WTC11 (cell line): ENCODE measurements around the gene CACNA2D1.

ENCODE experiments used
- ETV6 ChIP-seq: sonication (generic); formaldehyde crosslinking; IDR thresholded peaks from 2 replicates; pipeline ENCODE4 v1.8.1; 2022; ENCODE audit warnings: mild to moderate bottlenecking, missing genetic modification reagents
- NFYB ChIP-seq: sonication (generic); formaldehyde crosslinking; conservative IDR thresholded peaks from 2 replicates; pipeline ENCODE4 v1.8.0; 2022; ENCODE audit warnings: low read depth, missing genetic modification reagents
- TP53 ChIP-seq: sonication (generic); formaldehyde crosslinking; IDR thresholded peaks from 2 replicates; pipeline ENCODE4 v1.8.1; 2023; ENCODE audit warnings: mild to moderate bottlenecking, missing genetic modification reagents
- ZNF121 ChIP-seq: sonication (generic); formaldehyde crosslinking; IDR thresholded peaks from 2 replicates; pipeline ENCODE4 v1.8.0; 2023; ENCODE audit warnings: missing genetic modification reagents
- TF ChIP-seq, protein P1 (sequence below): fragments of 200-600 bp; IDR thresholded peaks from 2 replicates; pipeline ENCODE4 v1.8.0; 2022; ENCODE audit warnings: antibody characterized with exemption
- TF ChIP-seq, protein P2 (sequence below): sonication (generic); formaldehyde crosslinking; IDR thresholded peaks from 2 replicates; pipeline ENCODE4 v1.8.1; 2023; ENCODE audit warnings: mild to moderate bottlenecking, missing genetic modification reagents, moderate library complexity

DNA sequence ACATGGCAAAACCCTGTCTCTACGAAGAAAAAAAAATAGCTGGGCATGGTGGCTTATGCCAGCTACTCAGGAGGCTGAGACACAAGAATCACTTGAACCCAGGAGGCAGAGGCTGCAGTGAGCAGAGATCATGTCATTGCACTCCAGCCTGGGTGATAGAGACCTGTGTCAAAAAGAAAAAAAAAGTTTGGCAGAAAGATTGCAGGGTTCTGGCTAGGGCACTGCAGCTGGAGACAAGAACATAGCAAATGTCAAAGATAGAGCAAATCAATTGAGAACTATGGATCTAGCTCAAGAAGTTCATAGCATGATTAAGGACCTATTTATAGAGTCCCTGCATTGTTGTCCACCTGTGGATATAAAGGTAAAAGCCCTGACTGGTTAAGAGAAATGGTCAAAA is 79.5 kb downstream of the CACNA2D1 start:
- TF ChIP-seq, protein P1, sequence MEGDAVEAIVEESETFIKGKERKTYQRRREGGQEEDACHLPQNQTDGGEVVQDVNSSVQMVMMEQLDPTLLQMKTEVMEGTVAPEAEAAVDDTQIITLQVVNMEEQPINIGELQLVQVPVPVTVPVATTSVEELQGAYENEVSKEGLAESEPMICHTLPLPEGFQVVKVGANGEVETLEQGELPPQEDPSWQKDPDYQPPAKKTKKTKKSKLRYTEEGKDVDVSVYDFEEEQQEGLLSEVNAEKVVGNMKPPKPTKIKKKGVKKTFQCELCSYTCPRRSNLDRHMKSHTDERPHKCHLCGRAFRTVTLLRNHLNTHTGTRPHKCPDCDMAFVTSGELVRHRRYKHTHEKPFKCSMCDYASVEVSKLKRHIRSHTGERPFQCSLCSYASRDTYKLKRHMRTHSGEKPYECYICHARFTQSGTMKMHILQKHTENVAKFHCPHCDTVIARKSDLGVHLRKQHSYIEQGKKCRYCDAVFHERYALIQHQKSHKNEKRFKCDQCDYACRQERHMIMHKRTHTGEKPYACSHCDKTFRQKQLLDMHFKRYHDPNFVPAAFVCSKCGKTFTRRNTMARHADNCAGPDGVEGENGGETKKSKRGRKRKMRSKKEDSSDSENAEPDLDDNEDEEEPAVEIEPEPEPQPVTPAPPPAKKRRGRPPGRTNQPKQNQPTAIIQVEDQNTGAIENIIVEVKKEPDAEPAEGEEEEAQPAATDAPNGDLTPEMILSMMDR = no peak
- TF ChIP-seq ZNF121 (CRISPR knock-in tag) = no peak
- TF ChIP-seq NFYB = no peak
- no peak for TF ChIP-seq ETV6 (CRISPR knock-in tag)
- TF ChIP-seq, protein P2, sequence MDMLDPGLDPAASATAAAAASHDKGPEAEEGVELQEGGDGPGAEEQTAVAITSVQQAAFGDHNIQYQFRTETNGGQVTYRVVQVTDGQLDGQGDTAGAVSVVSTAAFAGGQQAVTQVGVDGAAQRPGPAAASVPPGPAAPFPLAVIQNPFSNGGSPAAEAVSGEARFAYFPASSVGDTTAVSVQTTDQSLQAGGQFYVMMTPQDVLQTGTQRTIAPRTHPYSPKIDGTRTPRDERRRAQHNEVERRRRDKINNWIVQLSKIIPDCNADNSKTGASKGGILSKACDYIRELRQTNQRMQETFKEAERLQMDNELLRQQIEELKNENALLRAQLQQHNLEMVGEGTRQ (CRISPR knock-in tag) = no peak
- TF ChIP-seq TP53 (CRISPR knock-in tag) = no peak
